Measurements from ENCODE around the gene PCGF2.

DNA sequence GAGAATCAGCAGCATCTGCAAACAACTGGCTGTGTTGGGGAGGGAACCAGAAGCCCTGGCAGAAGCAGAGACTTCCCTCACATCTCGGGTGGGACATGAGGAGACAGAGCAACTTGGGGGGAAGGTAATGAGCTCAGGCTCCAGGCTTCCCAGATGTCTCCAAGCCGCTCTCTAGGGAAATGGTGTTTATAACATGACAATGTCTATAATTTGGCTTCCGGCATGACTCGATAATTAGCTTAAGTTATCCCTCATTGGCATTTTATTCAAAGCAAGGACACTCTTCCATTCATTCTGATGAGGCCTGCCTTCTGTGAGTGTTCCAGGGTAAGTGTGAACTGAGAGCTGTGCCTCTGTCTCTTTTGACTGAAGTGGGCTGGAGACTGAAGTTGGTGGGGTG is 57.8 kb downstream of the PCGF2 start:
- no peak for TF ChIP-seq POLR2A (IDR thresholded peaks at IDR 0.05)
- TF ChIP-seq CTCF (IDR thresholded peaks at IDR 0.05) = no peak
- no peak for TF ChIP-seq POLR2AphosphoS5 (IDR thresholded peaks at IDR 0.05)
- TF ChIP-seq EP300 (IDR thresholded peaks at IDR 0.05) = no peak
